K562 (cell line): ENCODE results near the gene CYP2A6. TPM values are rescaled to one million over a fixed set of nuclear protein-coding genes. Genes with fewer than 3 reads are reported as not detected.

Experiments
- BCLAF1 ChIP-seq, 2 experiments: fragments of 450-650 bp in 1 of 2; IDR thresholded peaks; 2 replicates each; pipeline ENCODE4 v1.6.1; 2011 to 2017; ENCODE audit warnings: low read depth in 2 of 2, antibody characterized with exemption in 1 of 2, borderline replicate concordance in 1 of 2, low read length in 1 of 2, mild to moderate bottlenecking in 1 of 2, mixed read lengths in 1 of 2; ENCODE audit not compliant: control insufficient read depth in 1 of 2
- BMI1 ChIP-seq: fragments of 150-350 bp; IDR thresholded peaks from 2 replicates; pipeline ENCODE4 v1.6.1; 2014; ENCODE audit warnings: low read length
- BRF1 ChIP-seq: IDR thresholded peaks from 3 replicates; pipeline ENCODE4 v1.6.1; 2011; ENCODE audit warnings: borderline replicate concordance, mild to moderate bottlenecking; ENCODE audit not compliant: insufficient read length; ENCODE audit errors: extremely low read depth
- EGR1 ChIP-seq: fragments of 450-650 bp; conservative IDR thresholded peaks from 2 replicates; pipeline ENCODE4 v1.6.1; 2017; ENCODE audit warnings: mild to moderate bottlenecking
- ETV6 ChIP-seq, 3 experiments: fragments of 150-350 bp in 1 of 3; sonication (generic) in 1 of 3; formaldehyde crosslinking in 1 of 3; IDR thresholded peaks; 2 replicates each; pipeline versions ENCODE4 v1.6.1 to v1.8.0; 2014 to 2022; ENCODE audit warnings: borderline replicate concordance in 2 of 3, low read depth in 2 of 3, antibody characterized with exemption in 1 of 3, low read length in 1 of 3, mild to moderate bottlenecking in 1 of 3, missing genetic modification reagents in 1 of 3
- HNRNPH1 ChIP-seq: fragments of 200-400 bp; formaldehyde crosslinking; optimal IDR thresholded peaks from 2 replicates; pipeline ENCODE3; 2017; ENCODE audit warnings: low read depth, mild to moderate bottlenecking, low read length, moderate library complexity
- HNRNPLL ChIP-seq: fragments of 200-400 bp; formaldehyde crosslinking; IDR thresholded peaks from 2 replicates; pipeline ENCODE4 v1.6.1; 2017; ENCODE audit warnings: low read length, low read depth, mild to moderate bottlenecking; ENCODE audit not compliant: poor library complexity, severe bottlenecking
- OTX1 ChIP-seq: fragments of 450-650 bp; formaldehyde crosslinking; IDR thresholded peaks from 2 replicates; pipeline ENCODE4 v1.4.0; 2022; ENCODE audit warnings: mild to moderate bottlenecking
- RHOXF2B ChIP-seq: fragments of 250-450 bp; sonication (Bioruptor Pico); conservative IDR thresholded peaks from 2 replicates; pipeline ENCODE4 v1.5.1; 2021
- TOE1 ChIP-seq, 2 experiments: fragments of 450-650 bp in 1 of 2; sonication (generic) in 1 of 2; formaldehyde crosslinking in 1 of 2; IDR thresholded peaks; 2 replicates each; pipeline versions ENCODE4 v1.7.1 to v1.8.0; 2016 to 2022; ENCODE audit warnings: borderline replicate concordance in 2 of 2, mild to moderate bottlenecking in 2 of 2, antibody characterized with exemption in 1 of 2, inconsistent platforms in 1 of 2, low read depth in 1 of 2, missing genetic modification reagents in 1 of 2, moderate library complexity in 1 of 2
- ZNF586 ChIP-seq: fragments of 450-650 bp; formaldehyde crosslinking; conservative IDR thresholded peaks from 2 replicates; pipeline ENCODE4 v1.4.0; 2020; ENCODE audit warnings: mild to moderate bottlenecking, moderate library complexity
- ZNF609 ChIP-seq: sonication (generic); formaldehyde crosslinking; IDR thresholded peaks from 2 replicates; pipeline ENCODE4 v1.8.1; 2023; ENCODE audit warnings: missing genetic modification reagents, mild to moderate bottlenecking, borderline replicate concordance
- polyA plus RNA-seq, 8 experiments: library from polyadenylated mRNA; depleted of rRNA in 4 of 8; stranded (reverse) in 5 of 8; unstranded in 3 of 8; fragments of >200 nt; fragmentation: Nextera tagmentation in 2 of 8; fragmentation: Illumina TruSeq in 1 of 8; extraction: Ambion mirVana in 2 of 8; extraction: Trizol in 1 of 8; gene quantifications; 2 replicates each; pipeline versions ENCODE4 v1.2.1 to v1.2.3, GENCODE V29; 2011 to 2014; ENCODE audit warnings: inconsistent platforms in 1 of 8, missing spikeins in 1 of 8
- total RNA-seq, 7 experiments: library from RNA; depleted of rRNA in 6 of 7; stranded (reverse); fragments of >200 nt in 6 of 7; fragmentation: Illumina TruSeq in 2 of 7; extraction: Trizol in 2 of 7; gene quantifications; 2 replicates each; pipeline versions ENCODE4 v1.2.1 to v1.2.3, GENCODE V29; 2011 to 2021; ENCODE audit warnings: low replicate concordance in 1 of 7

Gene CYP2A6
- total and polyA plus RNA-seq, 9 of the 15 experiments (the other 6 are each of a cell fraction or from before 2014, with no cell fraction given), result 0.31 TPM; not detected in 8

GRCh38 chr19:40798683-40799557 lies 51.3 kb downstream of the CYP2A6 start, which contains the start of gene EGLN2 (continued):
- TF ChIP-seq BCLAF1 (IDR thresholded peaks at IDR 0.05; ENCODE audit: borderline replicate concordance in 1 of 2, control insufficient read depth in 1 of 2, low read depth in 2 of 2, low read length in 1 of 2) (no peak), TOE1 (IDR thresholded peaks at IDR 0.05; ENCODE audit: borderline replicate concordance) (peak; percentile 82; the same call in 1 of the 2 replicates), TOE1 (CRISPR knock-in tag; IDR thresholded peaks at IDR 0.05; ENCODE audit: borderline replicate concordance, low read depth) (no peak), ZNF586 (CRISPR knock-in tag) (no peak), OTX1 (CRISPR knock-in tag) (0 out of 2 replicates have a peak, but pooled peaks have one; percentile 10), HNRNPLL (peak; percentile 62), ZNF609 (CRISPR knock-in tag) (no peak), EGR1 (peak; percentile 67), RHOXF2B (CRISPR knock-in tag) (no peak), BRF1 (no peak), BMI1 (no peak), ETV6 (IDR thresholded peaks at IDR 0.05; ENCODE audit: borderline replicate concordance in 1 of 2, low read depth in 2 of 2, low read length in 1 of 2) (no peak), ETV6 (CRISPR knock-in tag; IDR thresholded peaks at IDR 0.05; ENCODE audit: borderline replicate concordance) (no peak), HNRNPH1 (no peak)
